Activated naive CD4-positive, alpha-beta T cell treated with anti-CD3 and anti-CD28 coated beads for 36 hours (primary cell): ENCODE results near the gene CHSY3. TPM values are rescaled to one million over a fixed set of nuclear protein-coding genes. Genes with fewer than 3 reads are reported as not detected.
A peak's percentile ranks its signal among the peaks of the same experiment; 100 is the strongest.

ENCODE experiments used
- CTCF ChIA-PET: fragments of 350-600 bp; sonication (Branson Sonifier 250); formaldehyde crosslinking; loops from one replicate; lab custom pipeline; 2021; ENCODE audit warnings: antibody characterized with exemption; lab: Charles Lee
- DNase-seq: peaks from one replicate; pipeline ENCODE4 v3.0.0-alpha.2; 2020
- H3K27ac Mint-ChIP-seq: one replicate; pipeline ENCODE4 v1.8.0; 2021; ENCODE audit warnings: mild to moderate bottlenecking, mixed read lengths
- H3K27me3 Mint-ChIP-seq: one replicate; pipeline ENCODE4 v1.8.0; 2021; ENCODE audit warnings: low read depth, mixed read lengths
- H3K36me3 Mint-ChIP-seq: one replicate; pipeline ENCODE4 v1.8.0; 2021; ENCODE audit warnings: low read depth, mixed read lengths
- H3K4me1 Mint-ChIP-seq: one replicate; pipeline ENCODE4 v1.8.0; 2021; ENCODE audit warnings: low read depth, mixed read lengths
- H3K4me3 Mint-ChIP-seq: one replicate; pipeline ENCODE4 v1.8.0; 2021; ENCODE audit warnings: mild to moderate bottlenecking, moderate library complexity, mixed read lengths
- H3K9me3 Mint-ChIP-seq: one replicate; pipeline ENCODE4 v1.8.0; 2021; ENCODE audit warnings: mixed read lengths
- intact Hi-C: fragments of 100-400 bp; cut with micrococcal nuclease; formaldehyde crosslinking; loops from one replicate; pipeline ENCODE4 v1.15.1; 2023
- total RNA-seq, 2 experiments: library from RNA; stranded (reverse); gene quantifications; one replicate each; pipeline ENCODE4 v1.2.3, GENCODE V29; 2021

The CHSY3 gene
- total RNA-seq, 2 experiments from 2014 or later = not detected

- H3K9me3 Mint-ChIP-seq = no peaks in the 10 kb centered on the region
- H3K27ac Mint-ChIP-seq = no peak overlapping the region
- DNase-seq = no peak
- CTCF ChIA-PET = no interaction called here
- no peaks in the 10 kb centered on the region for H3K36me3 Mint-ChIP-seq
- peaks cover 6% of the 10 kb centered on the region for H3K4me1 Mint-ChIP-seq
- H3K4me3 Mint-ChIP-seq = no peak overlapping the region
- no peaks in the 10 kb centered on the region for H3K27me3 Mint-ChIP-seq
- intact Hi-C loops = loop anchor here (1.0 to 5.0 kb wide), 3 partner anchors 613 to 1308 kb away; no protein-coding TSS in a partner anchor
Measured at GRCh38 chr5:130109152-130109551, 204.9 kb downstream of the CHSY3 start.

- no peaks in the 10 kb centered on the region for H3K36me3 Mint-ChIP-seq
- no peak overlapping the region for H3K27ac Mint-ChIP-seq
- no peak for DNase-seq
- intact Hi-C loops = no loop called here
- H3K9me3 Mint-ChIP-seq = no peaks in the 10 kb centered on the region
- H3K27me3 Mint-ChIP-seq = no peaks in the 10 kb centered on the region
- CTCF ChIA-PET = interaction anchor here (1.3 kb wide), 1 partner anchor 29 kb away, joined by 3 read pairs; no protein-coding TSS in a partner anchor
- H3K4me3 Mint-ChIP-seq = no peak overlapping the region
- H3K4me1 Mint-ChIP-seq = no peaks in the 10 kb centered on the region
Measured at GRCh38 chr5:130110328-130110727, 206.1 kb downstream of the CHSY3 start.

GRCh38 chr5:130111746-130112145, 207.5 kb downstream of the CHSY3 start:
- Mint-ChIP-seq H3K36me3 (no peaks in the 10 kb centered on the region), H3K4me3 (no peak overlapping the region), H3K9me3 (no peaks in the 10 kb centered on the region), H3K27me3 (peaks cover 3% of the 10 kb centered on the region), H3K4me1 (no peaks in the 10 kb centered on the region), H3K27ac (no peak overlapping the region)
- DNase-seq = no peak
- intact Hi-C loops = no loop called here
- CTCF ChIA-PET = interaction anchor here (1.2 to 1.3 kb wide), 2 partner anchors 28 to 29 kb away, joined by 3 read pairs; no protein-coding TSS in a partner anchor

GRCh38 chr5:130112246-130112645, 208.0 kb downstream of the CHSY3 start:
- no peaks in the 10 kb centered on the region for H3K36me3 Mint-ChIP-seq
- CTCF ChIA-PET = no interaction called here
- no peak overlapping the region for H3K27ac Mint-ChIP-seq

GRCh38 chr5:130115686-130116085, 211.4 kb downstream of the CHSY3 start:
- Mint-ChIP-seq H3K36me3 (no peaks in the 10 kb centered on the region), H3K27ac (no peak overlapping the region), H3K4me1 (no peaks in the 10 kb centered on the region), H3K4me3 (no peak overlapping the region), H3K27me3 (peaks cover 8% of the 10 kb centered on the region), H3K9me3 (no peaks in the 10 kb centered on the region)
- CTCF ChIA-PET = no interaction called here
- DNase-seq = no peak
- intact Hi-C loops = no loop called here

More at GRCh38 chr5:130112246-130112645, 208.0 kb downstream of the CHSY3 start:
- peaks cover 3% of the 10 kb centered on the region for H3K27me3 Mint-ChIP-seq
- intact Hi-C loops = no loop called here
- no peaks in the 10 kb centered on the region for H3K9me3 Mint-ChIP-seq
- no peaks in the 10 kb centered on the region for H3K4me1 Mint-ChIP-seq
- H3K4me3 Mint-ChIP-seq = no peak overlapping the region
- DNase-seq = no peak

- Mint-ChIP-seq H3K9me3 (no peaks in the 10 kb centered on the region), H3K27me3 (peaks cover 10% of the 10 kb centered on the region), H3K36me3 (no peaks in the 10 kb centered on the region), H3K4me1 (no peaks in the 10 kb centered on the region), H3K4me3 (no peak overlapping the region), H3K27ac (no peak overlapping the region)
- CTCF ChIA-PET = no interaction called here
- intact Hi-C loops = no loop called here
- no peak for DNase-seq
Measured at GRCh38 chr5:130116462-130116861, 212.2 kb downstream of the CHSY3 start.

- Mint-ChIP-seq H3K4me1 (no peaks in the 10 kb centered on the region), H3K9me3 (no peaks in the 10 kb centered on the region), H3K36me3 (no peaks in the 10 kb centered on the region), H3K27me3 (peaks cover 10% of the 10 kb centered on the region), H3K4me3 (no peak overlapping the region), H3K27ac (no peak overlapping the region)
- peak; percentile 5 for DNase-seq
- CTCF ChIA-PET = no interaction called here
- intact Hi-C loops = no loop called here
Measured at GRCh38 chr5:130116972-130117371, 212.7 kb downstream of the CHSY3 start.

GRCh38 chr5:130126746-130127145, 222.5 kb downstream of the CHSY3 start:
- Mint-ChIP-seq H3K27me3 (no peaks in the 10 kb centered on the region), H3K9me3 (no peaks in the 10 kb centered on the region), H3K36me3 (no peaks in the 10 kb centered on the region), H3K4me3 (no peak overlapping the region), H3K4me1 (no peaks in the 10 kb centered on the region), H3K27ac (no peak overlapping the region)
- intact Hi-C loops = no loop called here
- CTCF ChIA-PET = no interaction called here
- DNase-seq = no peak

- intact Hi-C loops = no loop called here
- Mint-ChIP-seq H3K9me3 (no peaks in the 10 kb centered on the region), H3K4me3 (no peak overlapping the region), H3K4me1 (no peaks in the 10 kb centered on the region), H3K27ac (no peak overlapping the region), H3K36me3 (no peaks in the 10 kb centered on the region), H3K27me3 (peaks cover 1% of the 10 kb centered on the region)
- CTCF ChIA-PET = no interaction called here
- DNase-seq = no peak
Measured at GRCh38 chr5:130135506-130135905, 231.2 kb downstream of the CHSY3 start.

GRCh38 chr5:130136300-130136699, 232.0 kb downstream of the CHSY3 start:
- no peak for DNase-seq
- Mint-ChIP-seq H3K27ac (no peak overlapping the region), H3K36me3 (no peaks in the 10 kb centered on the region), H3K9me3 (no peaks in the 10 kb centered on the region), H3K4me3 (no peak overlapping the region), H3K27me3 (peaks cover 5% of the 10 kb centered on the region), H3K4me1 (no peaks in the 10 kb centered on the region)
- CTCF ChIA-PET = interaction anchor here (0.5 kb wide), 1 partner anchor 1280 kb away, joined by 4 read pairs; no protein-coding TSS in a partner anchor
- intact Hi-C loops = no loop called here

GRCh38 chr5:130137681-130138080, 233.4 kb downstream of the CHSY3 start:
- Mint-ChIP-seq H3K36me3 (no peaks in the 10 kb centered on the region), H3K4me1 (no peaks in the 10 kb centered on the region), H3K4me3 (no peak overlapping the region), H3K27ac (no peak overlapping the region), H3K27me3 (peaks cover 7% of the 10 kb centered on the region), H3K9me3 (no peaks in the 10 kb centered on the region)
- intact Hi-C loops = no loop called here
- DNase-seq = no peak
- CTCF ChIA-PET = no interaction called here

GRCh38 chr5:130138406-130139045, 234.3 kb downstream of the CHSY3 start:
- no peak for DNase-seq
- Mint-ChIP-seq H3K36me3 (no peaks in the 10 kb centered on the region), H3K4me1 (no peaks in the 10 kb centered on the region), H3K27ac (no peak overlapping the region), H3K27me3 (peaks cover 7% of the 10 kb centered on the region), H3K9me3 (no peaks in the 10 kb centered on the region), H3K4me3 (no peak overlapping the region)
- intact Hi-C loops = no loop called here
- CTCF ChIA-PET = no interaction called here

- no peaks in the 10 kb centered on the region for H3K4me1 Mint-ChIP-seq
- H3K4me3 Mint-ChIP-seq = no peak overlapping the region
- H3K36me3 Mint-ChIP-seq = no peaks in the 10 kb centered on the region
- H3K27me3 Mint-ChIP-seq = peaks cover 7% of the 10 kb centered on the region
- H3K9me3 Mint-ChIP-seq = no peaks in the 10 kb centered on the region
- intact Hi-C loops = loop anchor here (1.0 to 5.0 kb wide), 2 partner anchors 289 to 370 kb away; no protein-coding TSS in a partner anchor
- peak; percentile 46 for DNase-seq
- CTCF ChIA-PET = interaction anchor here (1.1 to 1.8 kb wide), 4 partner anchors 30 to 974 kb away, joined by 3 to 12 read pairs (median 3); no protein-coding TSS in a partner anchor
- H3K27ac Mint-ChIP-seq = no peak overlapping the region
Measured at GRCh38 chr5:130141659-130142320, 237.5 kb downstream of the CHSY3 start.
